Neural progenitor cell (in vitro differentiated cells): Measurements from ENCODE around the gene B3GAT3. TPM values are rescaled to one million over a fixed set of nuclear protein-coding genes. Genes with fewer than 3 reads are reported as not detected.

ENCODE experiments used
- DNase-seq: peaks from one replicate; pipeline ENCODE4 v3.0.0-alpha.2; 2016; ENCODE audit warnings: low spot score
- H2AFZ ChIP-seq: fragments of 200-600 bp; sonication (generic); replicated peaks from 2 replicates; pipeline ENCODE4 v1.6.1; 2016; ENCODE audit warnings: antibody characterized with exemption
- H3F3A ChIP-seq: fragments of 200-600 bp; sonication (generic); 2 replicates; pipeline ENCODE4 v1.6.1; 2016; ENCODE audit warnings: antibody characterized with exemption, low read depth
- H3K27ac ChIP-seq: fragments of 200-600 bp; sonication (generic); 2 replicates; pipeline ENCODE4 v1.5.1; 2016; ENCODE audit warnings: mild to moderate bottlenecking
- H3K27me3 ChIP-seq: fragments of 200-600 bp; sonication (generic); 2 replicates; pipeline ENCODE4 v1.6.1; 2016; ENCODE audit warnings: mild to moderate bottlenecking, moderate library complexity
- H3K36me3 ChIP-seq: fragments of 200-600 bp; sonication (generic); 2 replicates; pipeline ENCODE4 v1.5.1; 2016
- H3K4me1 ChIP-seq: fragments of 200-600 bp; sonication (generic); 2 replicates; pipeline ENCODE4 v1.6.1; 2016; ENCODE audit warnings: mixed run types
- H3K4me2 ChIP-seq: fragments of 200-600 bp; sonication (generic); 2 replicates; pipeline ENCODE4 v1.6.1; 2016
- H3K4me3 ChIP-seq: fragments of 200-600 bp; sonication (generic); 2 replicates; pipeline ENCODE4 v1.5.1; 2016
- H3K79me2 ChIP-seq: fragments of 200-600 bp; sonication (generic); 2 replicates; pipeline ENCODE4 v1.6.1; 2016; ENCODE audit warnings: low read depth
- H3K9ac ChIP-seq: fragments of 200-600 bp; sonication (generic); 2 replicates; pipeline ENCODE4 v1.6.1; 2016
- H3K9me3 ChIP-seq: fragments of 200-600 bp; sonication (generic); 2 replicates; pipeline ENCODE4 v1.5.1; 2016; ENCODE audit warnings: low read depth
- H4K20me1 ChIP-seq: fragments of 200-600 bp; sonication (generic); 2 replicates; pipeline ENCODE4 v1.6.1; 2016; ENCODE audit warnings: low read depth
- H3K27ac Mint-ChIP-seq: 3 replicates; pipeline ENCODE4 v1.8.0; 2021; ENCODE audit warnings: mixed read lengths
- H3K27me3 Mint-ChIP-seq: 2 replicates; pipeline ENCODE4 v1.8.0; 2022; ENCODE audit warnings: low read depth, mild to moderate bottlenecking, inconsistent platforms, moderate library complexity, mixed read lengths; ENCODE audit not compliant: insufficient read depth
- H3K36me3 Mint-ChIP-seq: 3 replicates; pipeline ENCODE4 v1.8.0; 2021; ENCODE audit warnings: mixed read lengths
- H3K4me1 Mint-ChIP-seq: 3 replicates; pipeline ENCODE4 v1.8.0; 2021; ENCODE audit warnings: mixed read lengths
- H3K4me3 Mint-ChIP-seq: 3 replicates; pipeline ENCODE4 v1.8.0; 2021; ENCODE audit warnings: mild to moderate bottlenecking, moderate library complexity, mixed read lengths
- H3K9me3 Mint-ChIP-seq: 3 replicates; pipeline ENCODE4 v1.8.0; 2020; ENCODE audit warnings: mixed read lengths
- EZH2 ChIP-seq: fragments of 200-600 bp; sonication (generic); IDR thresholded peaks from 2 replicates; pipeline ENCODE4 v1.6.1; 2017; ENCODE audit warnings: antibody characterized with exemption, mild to moderate bottlenecking, moderate library complexity
- EZH2phosphoT487 ChIP-seq: fragments of 200-600 bp; sonication (generic); IDR thresholded peaks from 2 replicates; pipeline ENCODE4 v1.6.1; 2017; ENCODE audit warnings: antibody characterized with exemption
- total RNA-seq: library from RNA; depleted of rRNA; stranded (reverse); fragments of >200 nt; gene quantifications from 2 replicates; pipeline ENCODE4 v1.2.3, GENCODE V29; 2015; ENCODE audit warnings: low replicate concordance
- TF ChIP-seq, protein P1 (sequence below): fragments of 200-600 bp; sonication (generic); IDR thresholded peaks from 2 replicates; pipeline ENCODE4 v1.5.1; 2017; ENCODE audit warnings: antibody characterized with exemption, mild to moderate bottlenecking

B3GAT3 gene
- total RNA-seq, 1 donor from 2014 or later: 21.2 TPM

- Mint-ChIP-seq H3K27ac (peak overlapping the region; percentile 4), H3K4me1 (peaks cover 52% of the 10 kb centered on the region), H3K27me3 (peaks cover 7% of the 10 kb centered on the region), H3K36me3 (peaks cover 34% of the 10 kb centered on the region), H3K4me3 (peak overlapping the region; percentile 99), H3K9me3 (no peaks in the 10 kb centered on the region)
- Histone ChIP-seq H3K9me3 (no peaks in the 10 kb centered on the region), H3K4me2 (peak overlapping the region; percentile 92), H2AFZ (no peak overlapping the region), H3K9ac (peak overlapping the region; percentile 96), H3K27me3 (peaks cover 22% of the 10 kb centered on the region), H3K36me3 (no peaks in the 10 kb centered on the region), H3K4me3 (peak overlapping the region; percentile 87), H3K4me1 (peaks cover 36% of the 10 kb centered on the region), H3K27ac (no peak overlapping the region), H3K79me2 (peaks cover 36% of the 10 kb centered on the region), H4K20me1 (peaks cover 31% of the 10 kb centered on the region), H3F3A (peaks cover 62% of the 10 kb centered on the region)
- TF ChIP-seq EZH2phosphoT487 (no peak), EZH2 (no peak)
- TF ChIP-seq, protein P1, sequence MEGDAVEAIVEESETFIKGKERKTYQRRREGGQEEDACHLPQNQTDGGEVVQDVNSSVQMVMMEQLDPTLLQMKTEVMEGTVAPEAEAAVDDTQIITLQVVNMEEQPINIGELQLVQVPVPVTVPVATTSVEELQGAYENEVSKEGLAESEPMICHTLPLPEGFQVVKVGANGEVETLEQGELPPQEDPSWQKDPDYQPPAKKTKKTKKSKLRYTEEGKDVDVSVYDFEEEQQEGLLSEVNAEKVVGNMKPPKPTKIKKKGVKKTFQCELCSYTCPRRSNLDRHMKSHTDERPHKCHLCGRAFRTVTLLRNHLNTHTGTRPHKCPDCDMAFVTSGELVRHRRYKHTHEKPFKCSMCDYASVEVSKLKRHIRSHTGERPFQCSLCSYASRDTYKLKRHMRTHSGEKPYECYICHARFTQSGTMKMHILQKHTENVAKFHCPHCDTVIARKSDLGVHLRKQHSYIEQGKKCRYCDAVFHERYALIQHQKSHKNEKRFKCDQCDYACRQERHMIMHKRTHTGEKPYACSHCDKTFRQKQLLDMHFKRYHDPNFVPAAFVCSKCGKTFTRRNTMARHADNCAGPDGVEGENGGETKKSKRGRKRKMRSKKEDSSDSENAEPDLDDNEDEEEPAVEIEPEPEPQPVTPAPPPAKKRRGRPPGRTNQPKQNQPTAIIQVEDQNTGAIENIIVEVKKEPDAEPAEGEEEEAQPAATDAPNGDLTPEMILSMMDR: no peak
- peak; percentile 45 for DNase-seq
Measured at GRCh38 chr11:62600367-62601121, 21.2 kb downstream of the B3GAT3 start.

GRCh38 chr11:62599901-62600300 lies 21.9 kb downstream of the B3GAT3 start:
- Mint-ChIP-seq H3K27ac (peak overlapping the region; percentile 4), H3K27me3 (peaks cover 5% of the 10 kb centered on the region), H3K9me3 (no peaks in the 10 kb centered on the region), H3K36me3 (peaks cover 34% of the 10 kb centered on the region), H3K4me3 (peak overlapping the region; percentile 99), H3K4me1 (peaks cover 48% of the 10 kb centered on the region)
- peak overlapping the region; percentile 92 for H3K4me2 ChIP-seq
- no peaks in the 10 kb centered on the region for H3K36me3 ChIP-seq
- H3K9me3 ChIP-seq: no peaks in the 10 kb centered on the region
- peak overlapping the region; percentile 96 for H3K9ac ChIP-seq
- peaks cover 36% of the 10 kb centered on the region for H3K79me2 ChIP-seq
- peaks cover 22% of the 10 kb centered on the region for H3K27me3 ChIP-seq
- H3K4me1 ChIP-seq: peaks cover 30% of the 10 kb centered on the region
- no peak for DNase-seq
- H3K27ac ChIP-seq: no peak overlapping the region
- H2AFZ ChIP-seq: no peak overlapping the region
- H4K20me1 ChIP-seq: peaks cover 31% of the 10 kb centered on the region
- TF ChIP-seq EZH2phosphoT487 (no peak), EZH2 (no peak)
- TF ChIP-seq, protein P1: no peak
- peak overlapping the region; percentile 87 for H3K4me3 ChIP-seq
- H3F3A ChIP-seq: peaks cover 63% of the 10 kb centered on the region

GRCh38 chr11:62599069-62599696 lies 22.6 kb downstream of the B3GAT3 start:
- Mint-ChIP-seq H3K9me3 (no peaks in the 10 kb centered on the region), H3K27me3 (peaks cover 5% of the 10 kb centered on the region), H3K4me1 (peaks cover 40% of the 10 kb centered on the region), H3K4me3 (peak overlapping the region; percentile 99), H3K36me3 (peaks cover 37% of the 10 kb centered on the region), H3K27ac (peak overlapping the region; percentile 92)
- Histone ChIP-seq H3K9ac (no peak overlapping the region), H3K79me2 (peaks cover 36% of the 10 kb centered on the region), H3K4me1 (peaks cover 23% of the 10 kb centered on the region), H3K9me3 (no peaks in the 10 kb centered on the region), H4K20me1 (peaks cover 31% of the 10 kb centered on the region), H3K27me3 (peaks cover 22% of the 10 kb centered on the region), H2AFZ (no peak overlapping the region), H3K36me3 (no peaks in the 10 kb centered on the region), H3F3A (peaks cover 63% of the 10 kb centered on the region), H3K4me2 (peak overlapping the region; percentile 92), H3K27ac (no peak overlapping the region), H3K4me3 (peak overlapping the region; percentile 87)
- DNase-seq: peak; percentile 77
- TF ChIP-seq EZH2phosphoT487 (no peak), EZH2 (no peak)
- TF ChIP-seq, protein P1: no peak
